H1 (cell line): ENCODE measurements around the gene GMEB2. TPM values are rescaled to one million over a fixed set of nuclear protein-coding genes. Genes with fewer than 3 reads are reported as not detected.

Experiments used
- CTCF ChIA-PET: fragments of 300-600 bp; sonication (Branson Sonifier 250); formaldehyde crosslinking; loops from one replicate; lab custom pipeline; 2021; ENCODE audit not compliant: partially characterized antibody; lab: Charles Lee
- POLR2A ChIA-PET: fragments of 300-600 bp; sonication (Branson Sonifier 250); formaldehyde crosslinking; loops from one replicate; lab custom pipeline; 2021; ENCODE audit warnings: inconsistent platforms; ENCODE audit not compliant: partially characterized antibody; lab: Charles Lee
- DNase-seq, 2 experiments: peaks; one replicate each; pipeline versions ENCODE4 v3.0.0 to v3.0.0-alpha.2; 2010 to 2022; ENCODE audit warnings: low spot score in 2 of 2, low read depth in 1 of 2, mixed read lengths in 1 of 2
- FAIRE-seq: peaks from 2 replicates; lab custom pipeline; 2011; peaks lifted over from hg19 to GRCh38; lab: Jason Lieb, UNC
- H2AFZ ChIP-seq: 2 replicates; pipeline ENCODE4 v1.8.1; 2012; ENCODE audit warnings: low read length, inconsistent platforms
- H2AK5ac ChIP-seq: 2 replicates; pipeline ENCODE4 v1.6.1; 2013; ENCODE audit warnings: low read depth, low read length
- H2BK120ac ChIP-seq: replicated peaks from 2 replicates; pipeline ENCODE3; 2013; ENCODE audit warnings: low read depth, low read length, inconsistent platforms
- H2BK12ac ChIP-seq: 2 replicates; pipeline ENCODE4 v1.6.1; 2013; ENCODE audit warnings: low read depth, low read length
- H2BK15ac ChIP-seq: 2 replicates; pipeline ENCODE4 v1.6.1; 2013; ENCODE audit warnings: low read length
- H2BK20ac ChIP-seq: 2 replicates; pipeline ENCODE4 v1.6.1; 2013; ENCODE audit warnings: low read length
- H2BK5ac ChIP-seq: 2 replicates; pipeline ENCODE4 v1.6.1; 2013; ENCODE audit warnings: low read depth, low read length
- H3K14ac ChIP-seq: 2 replicates; pipeline ENCODE4 v1.6.1; 2013; ENCODE audit warnings: inconsistent platforms; ENCODE audit not compliant: insufficient read length
- H3K18ac ChIP-seq: 2 replicates; pipeline ENCODE4 v1.6.1; 2013; ENCODE audit warnings: low read length; ENCODE audit errors: extremely low read depth
- H3K23ac ChIP-seq: 2 replicates; pipeline ENCODE4 v1.6.1; 2013; ENCODE audit warnings: inconsistent platforms; ENCODE audit not compliant: insufficient read length
- H3K23me2 ChIP-seq: 2 replicates; pipeline ENCODE4 v1.6.1; 2013; ENCODE audit warnings: low read depth, low read length
- H3K27ac ChIP-seq: 2 replicates; pipeline ENCODE4 v1.6.1; 2011; ENCODE audit warnings: low read depth, low read length, inconsistent platforms
- H3K27me3 ChIP-seq, 4 experiments: replicated peaks in 1 of 4; 1 replicate in 1 of 4; 2 replicates in 3 of 4; pipeline versions ENCODE4 v1.6.1 to v1.8.1; 2011 to 2013; ENCODE audit warnings: low read length in 3 of 4, mild to moderate bottlenecking in 3 of 4, inconsistent platforms in 2 of 4, mixed read lengths in 2 of 4, moderate library complexity in 1 of 4; ENCODE audit not compliant: control insufficient read depth in 3 of 4, insufficient read depth in 3 of 4; ENCODE audit errors: extremely low read depth in 1 of 4
- H3K36me3 ChIP-seq, 4 experiments: 2 replicates each; pipeline versions ENCODE4 v1.6.1 to v1.8.1; 2011 to 2013; ENCODE audit warnings: mild to moderate bottlenecking in 4 of 4, low read length in 3 of 4, moderate library complexity in 2 of 4, control low read depth in 1 of 4, inconsistent platforms in 1 of 4; ENCODE audit not compliant: insufficient read depth in 4 of 4, control insufficient read depth in 2 of 4
- H3K4ac ChIP-seq: replicated peaks from 2 replicates; pipeline ENCODE3; 2013; ENCODE audit warnings: low read length, low read depth, mixed read lengths, inconsistent platforms; ENCODE audit not compliant: insufficient read length
- H3K4me1 ChIP-seq, 4 experiments: replicated peaks in 1 of 4; 1 replicate in 1 of 4; 2 replicates in 3 of 4; pipeline versions ENCODE4 v1.6.1 to v1.8.1; 2011 to 2013; ENCODE audit warnings: low read length in 3 of 4, inconsistent platforms in 2 of 4, mixed read lengths in 1 of 4; ENCODE audit not compliant: insufficient read depth in 4 of 4, control insufficient read depth in 3 of 4
- H3K4me2 ChIP-seq, 2 experiments: 2 replicates each; pipeline versions ENCODE4 v1.6.1 to v1.8.1; 2011 to 2013; ENCODE audit warnings: low read depth in 2 of 2, low read length in 2 of 2, control low read depth in 1 of 2, inconsistent platforms in 1 of 2, mild to moderate bottlenecking in 1 of 2; ENCODE audit not compliant: insufficient read depth in 1 of 2
- H3K4me3 ChIP-seq, 4 experiments: fragments of 200-600, 300-600 bp in 1 of 4; sonication (generic), shearing (Covaris generic), sonication (Bioruptor Twin) in 1 of 4; 2 replicates each; pipeline versions ENCODE4 v1.5.1 to v1.8.1; 2011 to 2016; ENCODE audit warnings: low read length in 4 of 4, low read depth in 3 of 4, control low read depth in 2 of 4, inconsistent platforms in 2 of 4, mild to moderate bottlenecking in 2 of 4, mixed read lengths in 1 of 4, moderate library complexity in 1 of 4; ENCODE audit not compliant: insufficient read depth in 2 of 4; ENCODE audit errors: extremely low read depth in 1 of 4
- H3K56ac ChIP-seq: replicated peaks from 2 replicates; pipeline ENCODE3; 2013; ENCODE audit warnings: low read depth, mild to moderate bottlenecking, mixed read lengths, low read length, inconsistent platforms; ENCODE audit not compliant: insufficient read length
- H3K79me1 ChIP-seq: 2 replicates; pipeline ENCODE4 v1.6.1; 2013; ENCODE audit warnings: low read depth, low read length, control low read depth
- H3K79me2 ChIP-seq, 2 experiments: 2 replicates each; pipeline versions ENCODE4 v1.6.1 to v1.8.1; 2012 to 2013; ENCODE audit warnings: low read length in 2 of 2, mild to moderate bottlenecking in 2 of 2, inconsistent platforms in 1 of 2; ENCODE audit not compliant: insufficient read depth in 2 of 2, control insufficient read depth in 1 of 2
- H3K9ac ChIP-seq, 4 experiments: replicated peaks in 1 of 4; 1 replicate in 1 of 4; 2 replicates in 3 of 4; pipeline versions ENCODE4 v1.6.1 to v1.8.1; 2011 to 2013; ENCODE audit warnings: low read depth in 3 of 4, low read length in 3 of 4, control low read depth in 2 of 4, mild to moderate bottlenecking in 2 of 4, moderate library complexity in 2 of 4, inconsistent platforms in 1 of 4; ENCODE audit errors: extremely low read depth in 1 of 4
- H3K9me3 ChIP-seq, 2 experiments: 2 replicates each; pipeline versions ENCODE4 v1.6.1 to v1.8.1; 2012 to 2013; ENCODE audit warnings: mild to moderate bottlenecking in 2 of 2, moderate library complexity in 2 of 2, control low read depth in 1 of 2, inconsistent platforms in 1 of 2, low read depth in 1 of 2, low read length in 1 of 2, mixed read lengths in 1 of 2; ENCODE audit not compliant: insufficient read depth in 2 of 2
- H4K20me1 ChIP-seq, 2 experiments: replicated peaks in 1 of 2; 2 replicates each; pipeline versions ENCODE3 to v1.8.1; 2011 to 2013; ENCODE audit warnings: inconsistent platforms in 2 of 2, low read length in 2 of 2, mild to moderate bottlenecking in 1 of 2; ENCODE audit not compliant: insufficient read depth in 2 of 2, control insufficient read depth in 1 of 2
- H4K5ac ChIP-seq: 2 replicates; pipeline ENCODE4 v1.6.1; 2013; ENCODE audit warnings: low read length, low read depth, mixed read lengths, inconsistent platforms; ENCODE audit not compliant: insufficient read length
- H4K8ac ChIP-seq: 2 replicates; pipeline ENCODE4 v1.8.0; 2013; ENCODE audit warnings: mild to moderate bottlenecking, moderate library complexity, low read length, inconsistent platforms; ENCODE audit not compliant: insufficient read depth; ENCODE audit errors: extremely low read depth
- H4K91ac ChIP-seq: replicated peaks from 2 replicates; pipeline ENCODE3; 2013; ENCODE audit warnings: low read length, mixed read lengths, inconsistent platforms; ENCODE audit not compliant: insufficient read length
- CEBPB ChIP-seq: IDR thresholded peaks from 2 replicates; pipeline ENCODE4 v1.6.1; 2012; ENCODE audit warnings: low read depth, low read length
- CHD2 ChIP-seq: IDR thresholded peaks from 2 replicates; pipeline ENCODE4 v1.6.1; 2012; ENCODE audit warnings: low read length, improper control_type of control experiment
- CREB1 ChIP-seq: IDR thresholded peaks from 2 replicates; pipeline ENCODE4 v1.6.1; 2012; ENCODE audit warnings: inconsistent platforms
- HDAC2 ChIP-seq, 2 experiments: fragments of 300-600 bp in 1 of 2; sonication (generic) in 1 of 2; IDR thresholded peaks; 2 replicates each; pipeline ENCODE4 v1.6.1; 2011 to 2012; ENCODE audit warnings: low read depth in 2 of 2, low read length in 2 of 2, mild to moderate bottlenecking in 2 of 2, moderate library complexity in 2 of 2, borderline replicate concordance in 1 of 2, inconsistent platforms in 1 of 2
- KDM4A ChIP-seq: IDR thresholded peaks from one replicate; pipeline ENCODE4 v1.7.1; 2012; ENCODE audit warnings: low read depth, mild to moderate bottlenecking, moderate library complexity, low read length, inconsistent platforms; ENCODE audit not compliant: severe bottlenecking
- POLR2A ChIP-seq, 2 experiments: IDR thresholded peaks; 1 replicate in 1 of 2; 2 replicates in 1 of 2; pipeline ENCODE4 v1.6.1; 2011; ENCODE audit warnings: low read depth in 2 of 2, low read length in 2 of 2, mild to moderate bottlenecking in 2 of 2; ENCODE audit errors: control extremely low read depth in 1 of 2
- RBBP5 ChIP-seq: IDR thresholded peaks from 2 replicates; pipeline ENCODE4 v1.7.1; 2012; ENCODE audit warnings: low read depth, mild to moderate bottlenecking, inconsistent platforms, low read length, moderate library complexity, borderline replicate concordance
- SAP30 ChIP-seq: fragments of 300-600 bp; sonication (generic); IDR thresholded peaks from 2 replicates; pipeline ENCODE4 v1.7.1; 2012; ENCODE audit warnings: low read length, moderate library complexity, mild to moderate bottlenecking, inconsistent platforms; ENCODE audit not compliant: insufficient read depth, insufficient replicate concordance
- SIN3A ChIP-seq, 2 experiments: IDR thresholded peaks in 1 of 2; conservative IDR thresholded peaks in 1 of 2; 2 replicates each; pipeline ENCODE4 v1.6.1; 2011 to 2012; ENCODE audit warnings: low read length in 2 of 2, improper control_type of control experiment in 1 of 2, low read depth in 1 of 2, mild to moderate bottlenecking in 1 of 2
- TAF1 ChIP-seq: IDR thresholded peaks from 2 replicates; pipeline ENCODE4 v1.6.1; 2011; ENCODE audit warnings: mild to moderate bottlenecking, low read depth, low read length
- TEAD4 ChIP-seq: IDR thresholded peaks from 2 replicates; pipeline ENCODE4 v1.6.1; 2012; ENCODE audit warnings: low read depth, low read length, inconsistent platforms, mixed read lengths
- ZNF274 ChIP-seq: IDR thresholded peaks from 2 replicates; pipeline ENCODE4 v1.7.0; 2012; ENCODE audit warnings: low read length, borderline replicate concordance; ENCODE audit errors: extremely low read depth
- WGBS, 2 experiments: shearing (Covaris generic) in 1 of 2; methylation state at CpG; one replicate each; pipeline versions ENCODE4 v1.1.6 to v1.1.7; 2013 to 2015; ENCODE audit warnings: low lambda C conversion rate in 2 of 2, mixed read lengths in 2 of 2, inconsistent platforms in 1 of 2, low coverage in 1 of 2, missing lambda C conversion rate in 1 of 2; ENCODE audit not compliant: insufficient replicate concordance in 2 of 2, insufficient coverage in 1 of 2, insufficient read length in 1 of 2; ENCODE audit errors: extremely low coverage in 1 of 2, missing lambda C conversion rate in 1 of 2; 5-methylcytosine and 5-hydroxymethylcytosine counted together
- polyA plus RNA-seq, 7 experiments: library from polyadenylated mRNA; depleted of rRNA in 3 of 7; stranded (reverse) in 5 of 7; unstranded in 2 of 7; fragments of >200 nt in 5 of 7; fragments of 200-250 nt in 2 of 7; gene quantifications; 1 replicate in 5 of 7; 2 replicates in 1 of 7; 4 replicates in 1 of 7; pipeline versions ENCODE4 v1.2.1 to v1.2.3, GENCODE V29; 2011 to 2013; ENCODE audit warnings: missing spikeins in 2 of 7, mixed read lengths in 2 of 7
- total RNA-seq: library from RNA; stranded (reverse); fragmentation: NEBNext Ultra II Directional; extraction: Animal tissue kit (Norgen Biotek cat#: 25700); gene quantifications from 2 replicates; pipeline ENCODE4 v1.2.1, GENCODE V29; 2021

GMEB2 gene
- total and polyA plus RNA-seq, 2 of the 8 experiments (the other 6 are each of a cell fraction or from before 2014, with no cell fraction given): 12.9 to 14.2 TPM

DNA sequence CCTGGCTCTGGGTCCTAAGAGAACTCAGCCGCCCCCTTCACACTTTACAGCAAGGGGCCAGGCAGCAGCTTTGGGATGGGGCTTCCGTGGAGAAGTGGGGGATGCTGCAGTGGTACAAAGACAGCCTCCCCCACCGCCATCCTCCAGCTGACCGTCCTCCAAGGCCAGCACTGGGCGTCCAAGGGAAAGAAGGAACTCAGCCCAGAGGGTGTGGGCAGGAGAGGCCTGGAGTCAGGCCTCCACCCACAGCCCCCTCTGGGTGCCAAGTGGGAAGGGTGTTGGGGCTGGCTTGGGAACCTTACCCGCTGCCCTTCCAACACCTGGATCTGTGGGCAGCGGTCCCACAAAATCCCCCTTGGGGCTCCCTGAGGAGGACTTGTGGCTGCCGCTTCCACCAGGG, 13.2 kb upstream of the GMEB2 start:
- Histone ChIP-seq H2BK5ac (no peak overlapping the region), H2BK120ac (no peak overlapping the region), H3K79me1 (no peaks in the 10 kb centered on the region), H4K91ac (no peak overlapping the region), H2AFZ (no peak overlapping the region), H4K5ac (no peak overlapping the region), H3K36me3 (no peaks in the 10 kb centered on the region), H3K4ac (no peak overlapping the region), H3K23ac (no peak overlapping the region), H3K9ac (no peak overlapping the region), H4K20me1 (peaks cover 0 to 5% of the 10 kb centered on the region in 2 experiments), H3K4me3 (no peak overlapping the region), H2BK12ac (no peak overlapping the region), H2BK15ac (no peak overlapping the region), H3K27me3 (no peaks in the 10 kb centered on the region), H3K4me2 (no peak overlapping the region), H3K14ac (no peak overlapping the region), H3K56ac (no peak overlapping the region), H3K23me2 (peaks cover 7% of the 10 kb centered on the region; the same call in 1 of the 2 replicates), H3K27ac (no peak overlapping the region), H2BK20ac (no peak overlapping the region), H3K79me2 (no peaks in the 10 kb centered on the region), H2AK5ac (no peak overlapping the region), H4K8ac (no peak overlapping the region; the same call in 1 of the 2 replicates), H3K9me3 (no peaks in the 10 kb centered on the region), H3K4me1 (peaks cover 0 to 16% (median 1%) of the 10 kb centered on the region in 4 experiments; a peak in 3 of 7 replicates), H3K18ac (no peak overlapping the region)
- FAIRE-seq (no peak), DNase-seq (no peak)
- CTCF ChIA-PET: interaction anchor here (0.5 kb wide), 1 partner anchor 346 kb away, joined by 3 read pairs; no protein-coding TSS in a partner anchor
- TF ChIP-seq HDAC2 (IDR thresholded peaks at IDR 0.05; ENCODE audit: borderline replicate concordance in 1 of 2, low read depth in 2 of 2, low read length in 2 of 2) (no peak), SAP30 (no peak), TEAD4 (no peak), CREB1 (no peak), TAF1 (no peak), RBBP5 (no peak), KDM4A (no peak), SIN3A (conservative IDR thresholded peaks at IDR 0.05 in 1 of 2, IDR thresholded peaks at IDR 0.05 in 1 of 2; ENCODE audit: low read depth in 1 of 2, low read length in 2 of 2) (no peak), ZNF274 (no peak), CHD2 (no peak), POLR2A (IDR thresholded peaks at IDR 0.05; ENCODE audit: control extremely low read depth in 1 of 2, low read depth in 2 of 2, low read length in 2 of 2) (no peak), CEBPB (no peak)
- WGBS, 2 experiments: 88% methylated on average over 6 of the region's 8 CpGs; no CpG with 5 or more reads in 1 of the 2 experiments
- POLR2A ChIA-PET: no interaction called here
